SK-N-SH (cell line): ENCODE data around the gene SAP30BP. TPM values are rescaled to one million over a fixed set of nuclear protein-coding genes. Genes with fewer than 3 reads are reported as not detected.

ENCODE experiments used
- CTCF ChIA-PET: fragments of 300-600, 350-600 bp; formaldehyde crosslinking; extraction: SDS; loops from one replicate; lab custom pipeline; 2021; lab: Yijun Ruan, JAX
- POLR2A ChIA-PET: fragments of 350-600 bp; sonication (Branson Sonifier 250); formaldehyde crosslinking; extraction: SDS; loops from one replicate; lab custom pipeline; 2020; ENCODE audit warnings: antibody characterized with exemption, inconsistent platforms; lab: Yijun Ruan, JAX
- DNase-seq: peaks from one replicate; pipeline ENCODE4 v3.0.0; 2012
- H2AFZ ChIP-seq: fragments of 200-600 bp; sonication (generic); 2 replicates; pipeline ENCODE4 v1.8.1; 2016; ENCODE audit warnings: antibody characterized with exemption, mild to moderate bottlenecking, low read depth
- H3F3A ChIP-seq: fragments of 200-600 bp; sonication (generic); replicated peaks from 2 replicates; pipeline ENCODE3; 2016; ENCODE audit warnings: antibody characterized with exemption, mild to moderate bottlenecking; ENCODE audit not compliant: insufficient read depth
- H3K27ac ChIP-seq, 2 experiments: fragments of 200-500 bp in 1 of 2; fragments of 200-600 bp in 1 of 2; sonication (Bioruptor generic) in 1 of 2; sonication (generic), shearing (Covaris generic) in 1 of 2; 2 replicates each; pipeline versions ENCODE4 v1.5.1 to v1.6.1; 2014 to 2016; ENCODE audit warnings: low read depth in 2 of 2, inconsistent platforms in 1 of 2, low read length in 1 of 2, mild to moderate bottlenecking in 1 of 2, mixed read lengths in 1 of 2
- H3K27me3 ChIP-seq: fragments of 200-600 bp; sonication (generic), shearing (Covaris generic); 2 replicates; pipeline ENCODE4 v1.6.1; 2016; ENCODE audit warnings: mixed run types; ENCODE audit not compliant: insufficient read depth
- H3K36me3 ChIP-seq, 2 experiments: fragments of 200-500 bp in 1 of 2; fragments of 200-600 bp in 1 of 2; sonication (Bioruptor generic) in 1 of 2; sonication (generic) in 1 of 2; replicated peaks in 1 of 2; 2 replicates each; pipeline versions ENCODE3 to v1.5.1; 2014 to 2016; ENCODE audit warnings: low read length in 1 of 2, mild to moderate bottlenecking in 1 of 2; ENCODE audit not compliant: insufficient read depth in 2 of 2, control insufficient read depth in 1 of 2
- H3K4me1 ChIP-seq, 2 experiments: fragments of 200-500 bp in 1 of 2; fragments of 200-600 bp in 1 of 2; sonication (Bioruptor generic) in 1 of 2; sonication (generic), shearing (Covaris generic) in 1 of 2; 2 replicates each; pipeline versions ENCODE4 v1.5.1 to v1.6.1; 2014 to 2016; ENCODE audit warnings: low read depth in 1 of 2, low read length in 1 of 2, mixed run types in 1 of 2; ENCODE audit not compliant: insufficient read depth in 2 of 2, control insufficient read depth in 1 of 2
- H3K4me2 ChIP-seq: fragments of 200-600 bp; sonication (generic), shearing (Covaris generic); 2 replicates; pipeline ENCODE4 v1.6.1; 2017; ENCODE audit warnings: mixed run types
- H3K4me3 ChIP-seq, 2 experiments: fragments of 200-500 bp in 1 of 2; fragments of 200-600 bp in 1 of 2; sonication (Bioruptor generic) in 1 of 2; sonication (generic), shearing (Covaris generic) in 1 of 2; 2 replicates each; pipeline versions ENCODE4 v1.5.1 to v1.8.1; 2014 to 2016; ENCODE audit warnings: low read depth in 2 of 2, inconsistent platforms in 1 of 2, low read length in 1 of 2, mild to moderate bottlenecking in 1 of 2, mixed read lengths in 1 of 2, moderate library complexity in 1 of 2
- H3K79me2 ChIP-seq: fragments of 200-600 bp; sonication (generic); 2 replicates; pipeline ENCODE4 v1.8.1; 2017; ENCODE audit warnings: mild to moderate bottlenecking; ENCODE audit not compliant: insufficient read depth
- H3K9ac ChIP-seq: fragments of 200-600 bp; sonication (generic); 2 replicates; pipeline ENCODE4 v1.6.1; 2017; ENCODE audit warnings: mixed run types
- H3K9me2 ChIP-seq: fragments of 200-600 bp; sonication (generic); 2 replicates; pipeline ENCODE4 v1.6.1; 2017; ENCODE audit warnings: mixed run types
- H3K9me3 ChIP-seq: fragments of 200-600 bp; sonication (generic); 2 replicates; pipeline ENCODE4 v1.6.1; 2017; ENCODE audit warnings: mixed run types, mild to moderate bottlenecking, moderate library complexity
- H4K20me1 ChIP-seq: fragments of 200-600 bp; sonication (generic); 2 replicates; pipeline ENCODE4 v1.6.1; 2017; ENCODE audit warnings: mild to moderate bottlenecking, mixed run types; ENCODE audit not compliant: insufficient read depth
- CTCF ChIP-seq: fragments of 200-600 bp; sonication (generic); IDR thresholded peaks from 2 replicates; pipeline ENCODE4 v1.6.1; 2017; ENCODE audit warnings: antibody characterized with exemption, mild to moderate bottlenecking, moderate library complexity
- GABPA ChIP-seq: IDR thresholded peaks from 2 replicates; pipeline ENCODE4 v1.4.0; 2012; ENCODE audit warnings: low read depth, mild to moderate bottlenecking
- POLR2AphosphoS5 ChIP-seq: IDR thresholded peaks from 2 replicates; pipeline ENCODE4 v1.6.1; 2012; ENCODE audit warnings: low read depth, low read length
- RAD21 ChIP-seq: IDR thresholded peaks from 2 replicates; pipeline ENCODE4 v1.6.1; 2012; ENCODE audit warnings: mild to moderate bottlenecking, low read length
- SMC3 ChIP-seq: IDR thresholded peaks from 2 replicates; pipeline ENCODE4 v1.6.1; 2012; ENCODE audit warnings: low read depth, low read length, improper control_type of control experiment
- TCF12 ChIP-seq: IDR thresholded peaks from 2 replicates; pipeline ENCODE4 v1.4.0; 2012
- USF1 ChIP-seq: IDR thresholded peaks from 2 replicates; pipeline ENCODE4 v1.4.0; 2012; ENCODE audit warnings: low read depth, borderline replicate concordance
- WGBS: methylation state at CpG from one replicate; pipeline ENCODE4 v1.1.6; 2017; ENCODE audit warnings: low lambda C conversion rate; 5-methylcytosine and 5-hydroxymethylcytosine counted together
- polyA plus RNA-seq, 3 experiments: library from polyadenylated mRNA; depleted of rRNA; stranded (reverse); fragments of >200 nt; gene quantifications; 2 replicates each; pipeline ENCODE4 v1.2.3, GENCODE V29; 2012

Gene SAP30BP
- polyA plus RNA-seq, 1 of the 3 experiments (the other 2 are of a cell fraction) = 158 TPM

- Histone ChIP-seq H3K4me2 (no peak overlapping the region), H2AFZ (no peak overlapping the region), H3K4me3 (no peak overlapping the region), H3K79me2 (no peaks in the 10 kb centered on the region), H3K4me1 (no peaks in the 10 kb centered on the region), H3K27me3 (no peaks in the 10 kb centered on the region), H3F3A (peaks cover 11% of the 10 kb centered on the region), H3K36me3 (peaks cover 33 to 38% of the 10 kb centered on the region in 2 experiments), H3K27ac (no peak overlapping the region), H3K9me3 (no peaks in the 10 kb centered on the region), H3K9me2 (no peaks in the 10 kb centered on the region), H3K9ac (no peak overlapping the region), H4K20me1 (no peaks in the 10 kb centered on the region)
- ChIA-PET POLR2A (no interaction called here), CTCF (interaction anchor here (0.7 to 31.7 kb wide), 20 partner anchors 9 to 137 kb away, joined by 3 to 1189 read pairs (median 4); partner anchors contain the start of genes ITGB4, RECQL5, SAP30BP and SMIM5)
- TF ChIP-seq RAD21 (peak; percentile 68), CTCF (peak; percentile 87), POLR2AphosphoS5 (no peak), USF1 (no peak), SMC3 (peak; percentile 43; the same call in 1 of the 2 replicates), GABPA (no peak)
- 69% methylated on average over 6 of the region's 6 CpGs for WGBS
- peak; percentile 85 for DNase-seq
These were observed 14.1 kb upstream of the SAP30BP start for GRCh38 chr17:75652934-75653549.

GRCh38 chr17:75654176-75654575, 13.0 kb upstream of the SAP30BP start:
- Histone ChIP-seq H3K9me2 (no peaks in the 10 kb centered on the region), H3F3A (peaks cover 11% of the 10 kb centered on the region), H3K9me3 (no peaks in the 10 kb centered on the region), H3K4me2 (no peak overlapping the region), H3K4me3 (no peak overlapping the region), H3K27me3 (no peaks in the 10 kb centered on the region), H4K20me1 (no peaks in the 10 kb centered on the region), H3K27ac (no peak overlapping the region), H3K79me2 (no peaks in the 10 kb centered on the region), H2AFZ (no peak overlapping the region), H3K4me1 (no peaks in the 10 kb centered on the region), H3K36me3 (peaks cover 34 to 36% of the 10 kb centered on the region in 2 experiments), H3K9ac (no peak overlapping the region)
- DNase-seq = no peak
- WGBS = 48% methylated on average over 2 of the region's 2 CpGs
- ChIA-PET CTCF (interaction anchor here (0.6 to 31.7 kb wide), 9 partner anchors 13 to 487 kb away, joined by 3 to 1189 read pairs (median 23); partner anchors contain the start of genes RECQL5, SAP30BP and SMIM5), POLR2A (interaction anchor here (1.0 kb wide), 1 partner anchor 13 kb away, joined by 3 read pairs; the partner anchor contains the start of genes RECQL5 and SAP30BP)
- TF ChIP-seq TCF12 (no peak), RAD21 (peak; percentile 20; the same call in 1 of the 2 replicates), CTCF (peak; percentile 32)
